HG03565 (cell line): ENCODE results near the gene USF1.
"Not testable (repeated sequence)": the region's sequence is repeated elsewhere in the genome, so short reads cannot be mapped to it uniquely, and the experiment has no call there.

Experiments
- ATAC-seq: cut with Tn5 transposase; IDR thresholded peaks from one replicate; pipeline ENCODE4 v1.9.1; 2021; ENCODE audit warnings: mild to moderate bottlenecking, moderate library complexity; ENCODE audit not compliant: unreplicated experiment

Gene USF1

DNA sequence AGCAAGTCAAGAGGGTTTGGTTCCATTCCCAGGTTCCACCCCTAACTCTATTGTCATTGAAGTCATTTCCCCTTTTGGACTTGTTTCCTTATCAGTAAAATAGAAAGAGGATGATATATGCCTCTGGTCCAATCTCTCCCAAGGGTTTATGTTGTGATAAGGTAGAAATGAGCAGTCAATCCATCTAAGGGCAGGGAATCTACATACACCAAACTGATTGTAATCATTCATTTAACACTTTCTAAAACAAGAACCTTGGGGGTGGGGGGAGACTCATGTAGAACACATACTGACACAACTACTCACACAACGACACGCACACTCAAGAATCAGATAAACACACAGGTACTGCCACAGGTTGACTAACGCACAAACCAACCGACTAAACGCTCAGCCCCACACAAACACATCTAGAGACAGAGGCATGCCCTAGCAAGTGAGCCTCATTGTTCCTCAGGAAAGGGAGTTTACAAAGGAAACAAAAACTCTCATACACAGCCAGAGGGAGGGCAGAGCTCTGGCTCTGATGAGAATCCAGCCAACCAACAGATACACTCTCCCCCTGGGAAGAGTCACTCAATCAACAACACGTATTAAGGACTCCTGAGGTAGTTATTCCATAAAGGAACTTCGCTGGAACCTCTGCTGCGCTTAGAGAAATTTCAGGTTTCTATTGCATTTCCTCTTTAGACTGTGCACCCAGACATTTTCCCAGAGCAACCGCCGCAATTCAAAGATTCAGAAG, 25.9 kb downstream of the USF1 start:
- no peak for ATAC-seq

DNA sequence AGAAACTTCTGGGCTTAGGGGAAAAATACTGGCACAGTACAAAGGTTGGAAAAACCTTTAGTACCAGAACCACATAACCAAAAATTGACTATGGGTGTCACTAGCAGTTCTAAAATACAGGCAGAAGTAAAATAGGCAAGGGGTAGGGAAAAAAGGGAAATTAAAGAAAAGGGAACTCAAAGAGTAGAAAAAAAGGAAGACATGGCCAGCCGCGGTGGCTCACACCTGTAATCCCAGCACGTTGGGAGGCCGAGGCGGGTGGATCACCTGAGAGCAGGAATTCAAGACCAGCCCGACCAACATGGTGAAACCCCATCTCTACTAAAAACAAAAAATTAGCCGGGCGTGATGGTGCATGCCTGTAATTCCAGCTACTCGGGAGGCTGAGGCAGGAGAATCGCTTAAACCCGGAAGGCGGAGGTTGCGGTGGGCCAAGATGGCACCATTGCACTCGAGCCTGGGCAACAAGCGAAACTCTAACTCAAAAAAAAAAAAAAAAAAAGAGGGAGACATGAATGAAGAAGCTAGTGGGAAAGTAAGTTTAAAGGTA, 26.6 kb downstream of the USF1 start:
- ATAC-seq = not testable (repeated sequence)

DNA sequence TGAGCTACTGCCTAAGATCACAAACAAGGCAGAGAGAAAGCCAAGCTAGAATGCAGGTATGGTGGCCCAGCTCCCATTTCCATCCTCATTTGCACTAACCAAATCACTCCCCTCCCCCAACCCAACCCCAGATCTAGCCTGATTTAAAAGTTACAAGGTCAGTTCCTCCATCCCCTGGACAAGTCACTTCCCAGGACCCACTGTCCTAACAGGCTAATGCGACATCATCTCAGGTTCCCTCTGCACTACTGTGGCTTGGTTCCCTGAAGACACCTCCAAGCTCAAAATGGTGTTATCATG, 27.2 kb downstream of the USF1 start:
- no peak for ATAC-seq

DNA sequence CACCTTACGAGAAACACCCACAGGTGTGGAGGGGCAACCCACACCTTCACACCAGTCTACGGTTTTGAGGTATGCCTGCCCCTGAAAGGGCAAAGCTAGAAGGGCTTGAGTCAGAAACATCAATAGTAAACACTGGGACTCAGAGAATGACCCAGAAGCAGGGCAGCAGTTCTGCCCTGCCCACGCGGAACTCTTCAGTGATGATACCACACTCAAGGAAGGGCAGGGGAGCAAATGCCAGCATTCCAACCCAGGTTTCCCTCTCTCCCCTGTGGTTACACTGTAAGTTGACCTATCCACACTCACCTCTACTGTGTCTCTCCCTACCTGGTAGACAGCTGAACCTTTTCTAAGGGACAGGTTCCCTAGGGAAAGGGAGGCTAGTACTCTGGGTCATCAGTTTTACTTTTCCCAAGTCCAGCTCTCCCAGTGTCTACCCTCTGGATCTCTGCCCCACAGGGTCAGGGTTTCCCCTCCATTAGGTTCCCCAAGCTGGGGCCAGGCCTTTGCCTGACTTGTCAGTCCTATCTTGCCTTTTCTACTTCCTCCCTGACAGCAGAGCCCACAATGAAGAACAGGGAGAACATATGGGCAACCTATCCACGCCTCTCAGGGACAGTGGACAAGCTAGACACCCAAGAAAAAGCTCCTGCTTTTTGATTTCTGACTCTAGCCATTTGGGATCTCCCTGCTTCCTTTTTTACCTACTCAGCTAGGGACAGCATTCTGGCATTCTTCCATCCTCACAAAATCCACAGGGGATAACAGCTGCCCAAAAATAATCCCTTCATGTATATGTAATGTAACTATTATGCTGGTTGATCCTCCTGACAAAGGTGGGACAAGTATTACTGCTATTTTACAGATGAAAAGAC, 27.8 kb downstream of the USF1 start:
- no peak for ATAC-seq

DNA sequence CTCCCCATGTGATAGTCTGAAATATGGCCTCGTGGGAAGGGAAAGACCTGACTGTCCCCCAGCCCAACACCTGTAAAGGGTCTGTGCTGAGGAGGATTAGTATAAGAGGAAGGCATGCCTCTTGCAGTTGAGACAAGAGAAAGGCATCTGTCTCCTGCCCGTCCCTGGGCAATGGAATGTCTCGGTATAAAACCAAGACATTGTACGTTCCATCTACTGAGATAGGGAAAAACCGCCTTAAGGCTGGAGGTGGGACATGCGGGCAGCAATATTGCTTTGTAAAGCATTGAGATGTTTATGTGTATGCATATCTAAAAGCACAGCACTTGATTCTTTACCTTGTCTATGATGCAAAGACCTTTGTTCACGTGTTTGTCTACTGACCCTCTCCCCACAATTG, 28.6 kb downstream of the USF1 start:
- ATAC-seq = not testable (repeated sequence)

DNA sequence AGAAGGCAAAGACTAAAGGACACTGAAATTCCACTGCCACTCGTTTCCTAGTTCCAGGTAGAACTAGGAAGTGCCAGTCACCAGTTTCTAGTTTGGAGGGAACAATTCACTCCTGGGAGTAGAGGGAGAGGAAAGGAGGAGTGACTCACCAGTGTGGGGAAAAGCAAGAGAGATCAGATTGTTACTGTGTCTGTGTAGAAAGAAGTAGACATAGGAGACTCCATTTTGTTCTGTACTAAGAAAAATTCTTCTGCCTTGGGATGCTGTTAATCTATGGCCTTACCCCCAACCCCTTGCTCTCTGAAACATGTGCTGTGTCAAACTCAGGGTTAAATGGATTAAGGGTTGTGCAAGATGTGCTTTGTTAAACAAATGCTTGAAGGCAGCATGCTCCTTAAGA, 29.1 kb downstream of the USF1 start:
- not testable (repeated sequence) for ATAC-seq

DNA sequence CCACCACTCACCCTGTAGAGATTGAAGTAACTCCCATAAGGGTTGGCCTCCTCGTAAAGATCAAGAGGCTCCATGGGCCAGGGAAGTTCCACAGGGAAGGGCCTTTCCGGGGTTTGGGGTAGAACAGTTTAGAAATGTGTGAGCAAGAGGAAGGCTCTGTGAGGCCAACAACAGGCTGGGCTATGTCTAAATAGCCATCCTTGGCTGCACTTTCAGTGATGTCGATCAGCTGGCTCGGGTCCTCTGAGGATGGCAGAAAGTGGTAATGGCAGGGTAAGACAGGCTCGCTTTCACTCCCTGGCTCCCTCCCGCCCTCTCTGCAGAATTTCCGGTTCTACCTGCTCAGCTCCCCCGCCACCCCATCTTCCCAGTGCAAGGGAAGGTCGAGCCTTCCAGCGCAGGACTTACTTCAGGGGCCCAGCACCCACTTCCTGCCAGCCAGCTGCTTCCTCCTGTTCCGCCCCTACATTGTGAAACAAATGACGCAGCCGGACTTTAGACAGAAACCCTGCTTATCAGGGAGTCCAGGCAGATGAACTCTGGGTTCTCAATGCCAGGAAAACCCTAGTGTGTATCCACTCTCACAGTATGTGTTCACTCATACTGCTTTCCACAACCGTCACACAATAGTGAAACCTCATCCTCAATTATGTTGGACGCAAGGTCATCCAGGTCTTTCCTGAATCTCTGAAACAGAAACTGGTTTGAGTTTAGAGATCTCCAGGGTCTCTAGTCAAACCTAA, 32.1 kb downstream of the USF1 start:
- ATAC-seq = peak; percentile 68

DNA sequence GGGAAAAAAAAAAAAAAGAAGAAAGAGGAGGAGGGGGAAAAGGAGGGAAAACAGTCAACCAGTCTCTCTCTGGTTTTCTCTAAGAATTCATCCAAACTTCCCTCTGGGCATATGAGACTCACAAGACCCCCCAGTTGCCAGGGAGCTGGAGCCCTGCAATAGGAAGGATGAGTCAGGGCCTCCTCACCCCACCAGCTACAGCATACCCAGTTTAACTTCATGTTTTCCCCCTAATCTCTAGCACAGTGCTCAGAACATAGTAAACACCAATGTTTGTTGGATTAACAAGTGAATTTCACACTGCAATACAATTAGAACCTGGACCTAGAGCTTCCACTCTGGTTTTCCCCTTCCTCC, 32.7 kb downstream of the USF1 start:
- peak; percentile 14 for ATAC-seq

DNA sequence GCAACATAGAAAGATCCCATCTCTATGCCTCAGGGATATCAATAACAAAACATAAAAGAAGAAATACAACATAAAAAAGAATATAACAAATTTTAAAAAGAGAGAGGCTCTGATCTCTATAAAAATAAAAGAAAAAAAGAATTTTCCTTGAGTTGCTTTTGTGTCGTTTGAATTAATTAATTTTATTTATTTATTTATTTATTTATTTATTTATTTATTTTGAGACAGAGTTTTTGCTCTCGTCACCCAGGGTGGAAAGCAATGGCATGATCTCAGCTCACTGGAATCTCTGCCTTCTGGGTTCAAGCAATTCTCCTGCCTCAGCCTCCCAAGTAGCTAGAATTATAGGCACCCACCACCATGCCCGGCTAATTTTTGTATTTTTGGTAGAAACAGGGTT, 33.4 kb downstream of the USF1 start:
- ATAC-seq = no peak

DNA sequence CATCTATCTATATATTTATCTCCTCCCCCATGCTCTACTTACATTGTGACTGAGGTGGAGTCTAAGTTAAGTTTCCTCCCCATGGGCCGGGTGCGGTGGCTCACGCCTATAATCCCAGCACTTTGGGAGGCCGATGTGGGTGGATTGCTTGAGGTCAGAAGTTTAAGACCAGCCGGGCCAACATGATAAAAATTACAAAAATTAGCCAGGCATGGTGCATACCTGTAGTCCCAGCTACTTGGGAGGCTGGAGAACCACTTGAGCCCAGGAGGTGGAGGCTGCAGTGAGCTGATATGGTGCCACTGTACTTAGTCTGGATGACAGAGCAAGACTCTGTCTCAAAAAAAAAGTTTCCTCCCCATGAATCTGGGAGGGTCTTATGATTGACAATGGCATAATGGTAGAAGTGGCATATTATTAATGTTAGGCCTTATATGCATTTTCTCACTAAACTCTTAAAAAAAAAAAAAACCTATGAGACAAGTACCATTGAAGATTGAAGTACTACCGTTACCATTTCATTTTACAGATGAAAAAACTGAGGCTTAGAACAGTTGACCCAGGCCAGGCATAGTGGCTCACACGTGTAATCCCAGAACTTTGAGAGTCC, 36.1 kb downstream of the USF1 start:
- ATAC-seq = no peak

DNA sequence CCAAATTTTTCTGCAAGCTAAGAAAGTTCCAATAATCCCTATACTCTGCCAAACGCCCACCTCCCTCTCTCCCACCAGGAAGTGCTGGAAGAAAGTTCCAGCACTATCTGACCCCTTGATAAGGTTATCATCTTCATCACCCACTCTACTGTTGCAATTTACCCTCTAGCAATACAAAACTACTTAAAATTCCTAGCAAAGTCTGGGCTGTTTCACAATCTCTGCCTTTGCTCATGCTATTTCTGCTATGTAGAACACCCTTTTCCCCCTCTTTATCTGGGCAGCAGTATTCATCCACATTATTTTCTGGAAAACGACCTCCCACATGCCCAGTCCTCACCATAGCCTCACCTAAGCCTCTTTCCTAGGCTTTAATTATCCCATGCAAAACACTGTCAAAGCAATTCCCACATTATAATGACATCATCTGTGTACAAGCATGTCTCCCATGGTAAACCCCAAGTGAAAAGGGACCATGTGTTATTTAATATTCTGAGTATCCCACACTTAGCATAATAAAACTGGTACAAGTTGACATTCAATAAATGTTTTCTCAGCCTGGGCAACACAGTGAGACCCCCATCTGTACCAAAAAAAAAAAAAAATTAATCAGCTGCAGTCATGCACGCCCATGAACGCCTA, 36.8 kb downstream of the USF1 start:
- ATAC-seq = no peak

DNA sequence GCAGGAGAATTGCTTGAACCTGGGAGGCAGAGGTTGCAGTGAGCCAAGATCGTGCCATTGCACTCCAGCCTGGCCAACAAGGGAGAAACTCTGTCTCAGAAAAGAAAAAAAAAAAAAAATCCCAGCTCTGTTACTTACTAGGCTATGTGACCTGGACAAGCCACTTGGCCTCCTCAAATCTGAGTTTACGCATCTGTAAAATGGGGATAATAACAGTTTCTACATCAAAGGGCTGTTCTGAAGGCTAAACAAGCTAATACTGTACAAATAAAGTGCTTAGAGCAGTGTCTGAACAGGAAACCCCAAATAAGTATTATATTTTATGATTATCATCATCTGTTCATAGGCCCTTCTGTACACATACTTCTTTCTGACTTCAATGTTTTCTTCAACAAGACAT, 38.4 kb downstream of the USF1 start:
- no peak for ATAC-seq

DNA sequence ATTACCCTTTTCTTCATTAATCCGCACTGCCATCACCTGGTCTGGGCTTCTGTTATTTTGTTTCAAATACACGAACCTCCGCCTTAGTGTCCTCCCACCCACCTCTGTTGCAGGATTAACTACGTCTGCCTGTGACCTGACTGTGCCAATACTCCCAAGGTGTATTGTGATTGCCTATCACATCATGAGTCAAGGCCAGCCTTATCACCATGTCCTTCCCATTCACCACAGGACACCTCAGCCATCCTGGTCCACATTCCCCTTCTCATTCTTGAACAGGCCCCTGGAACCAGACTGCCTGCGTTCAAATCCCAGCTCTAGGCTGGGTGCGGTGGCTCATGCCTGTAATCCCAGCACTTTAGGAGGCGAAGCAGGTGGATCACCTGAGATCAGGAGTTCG, 39.2 kb downstream of the USF1 start:
- ATAC-seq = no peak

DNA sequence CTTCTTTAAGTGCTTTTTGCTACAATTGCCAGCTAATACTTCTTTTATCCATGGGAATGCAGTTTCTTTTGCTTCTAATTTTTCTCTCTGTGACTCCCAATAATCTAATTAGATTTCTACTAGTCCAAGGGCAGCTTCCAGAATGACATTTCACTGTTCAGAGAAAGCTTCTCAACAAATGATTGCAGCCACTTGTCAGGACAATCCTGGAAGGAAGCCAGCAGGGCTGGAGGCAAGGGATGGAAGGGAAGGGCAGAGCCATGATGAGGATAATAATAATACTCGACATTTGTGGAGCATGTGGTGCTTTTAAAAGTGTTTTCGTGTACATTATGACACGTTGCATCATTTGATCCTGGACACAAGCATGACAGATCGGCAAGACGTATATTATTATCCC, 44.3 kb downstream of the USF1 start:
- no peak for ATAC-seq

DNA sequence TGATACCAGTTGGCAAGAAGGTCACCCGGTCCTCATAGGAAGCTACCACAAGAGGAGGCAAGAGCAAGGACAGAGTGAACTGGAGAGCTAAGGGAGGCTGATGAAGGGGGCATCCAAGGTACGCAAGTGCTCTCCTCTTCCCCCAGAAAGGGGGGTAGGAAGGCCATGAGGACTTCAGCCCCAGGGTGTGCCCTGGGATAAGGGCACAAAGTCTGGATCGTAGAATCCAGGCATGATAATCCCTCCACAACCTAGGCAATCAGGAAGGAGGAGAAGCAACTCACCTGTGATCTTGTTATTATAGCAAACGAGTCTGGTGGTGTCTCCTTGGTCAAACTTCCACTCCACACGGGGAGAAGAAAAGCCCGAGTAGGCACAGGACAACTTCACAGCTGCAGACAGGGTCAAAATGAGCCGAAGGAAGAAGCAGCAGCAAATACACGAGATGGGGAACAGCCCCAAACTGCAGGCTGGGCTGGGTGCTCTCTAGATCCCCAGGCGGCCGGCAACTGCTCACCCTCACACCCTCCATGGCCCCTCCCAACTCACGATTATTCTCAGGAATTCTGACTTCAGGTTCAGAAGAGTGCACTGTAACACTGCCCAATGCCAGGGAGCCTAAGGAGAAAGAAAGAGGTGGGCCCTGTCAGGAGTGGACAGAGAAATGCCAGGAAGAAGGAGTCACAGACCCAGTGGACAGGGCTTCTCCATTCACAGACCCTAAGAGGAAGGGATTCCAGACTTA, 44.9 kb downstream of the USF1 start:
- no peak for ATAC-seq

DNA sequence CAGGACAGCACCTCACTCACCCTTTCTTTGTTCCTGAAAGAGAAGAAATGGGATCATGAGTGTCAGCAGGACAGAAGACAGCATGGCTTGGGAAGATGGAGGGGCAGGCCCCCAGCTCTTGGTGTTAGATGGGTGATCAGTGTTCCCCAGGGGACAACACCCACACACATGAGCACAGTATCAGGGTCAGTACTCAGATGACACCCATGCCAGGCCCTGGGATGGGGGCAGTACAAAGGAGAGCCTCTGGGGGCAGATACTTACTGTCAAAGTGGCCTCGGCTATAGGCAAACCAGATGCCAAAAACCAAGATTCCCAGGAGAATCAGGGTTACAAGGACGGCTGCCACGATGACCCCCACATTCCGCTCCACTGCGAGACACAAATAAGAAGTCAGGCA, 46.4 kb downstream of the USF1 start:
- no peak for ATAC-seq

DNA sequence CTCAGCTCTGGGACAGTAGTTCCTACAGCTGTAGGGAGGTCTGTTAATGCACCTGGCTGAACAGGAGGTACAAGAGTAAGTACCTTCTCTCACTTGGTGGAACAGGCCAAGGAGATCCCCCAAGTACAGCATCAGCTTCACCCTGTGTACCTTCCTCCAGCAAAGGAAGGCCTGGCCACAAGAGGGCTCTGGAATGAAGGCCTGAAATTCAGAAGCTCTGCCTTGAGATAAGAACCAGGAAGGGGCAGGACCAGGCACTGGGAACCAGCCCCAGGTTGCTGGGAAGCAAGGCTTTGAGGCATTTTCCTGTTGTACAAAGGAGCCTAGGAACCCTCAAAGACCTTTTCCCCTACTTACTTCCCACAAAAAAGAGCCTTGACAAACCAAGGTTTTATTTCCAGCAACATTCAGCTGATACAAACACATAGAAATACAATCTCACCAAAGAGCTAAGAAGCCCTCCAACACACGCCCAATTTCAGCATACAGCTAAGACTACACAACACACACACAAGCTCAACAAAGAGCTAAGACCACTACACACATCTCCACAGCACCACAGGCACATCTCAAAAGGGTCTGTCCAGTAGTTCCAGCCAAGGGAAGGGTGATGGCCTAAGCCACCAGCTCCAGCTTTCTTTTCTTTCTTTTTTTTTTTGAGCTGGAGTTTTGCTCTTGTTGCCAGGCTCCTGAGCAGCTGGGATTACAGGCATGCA, 48.3 kb downstream of the USF1 start:
- no peak for ATAC-seq

DNA sequence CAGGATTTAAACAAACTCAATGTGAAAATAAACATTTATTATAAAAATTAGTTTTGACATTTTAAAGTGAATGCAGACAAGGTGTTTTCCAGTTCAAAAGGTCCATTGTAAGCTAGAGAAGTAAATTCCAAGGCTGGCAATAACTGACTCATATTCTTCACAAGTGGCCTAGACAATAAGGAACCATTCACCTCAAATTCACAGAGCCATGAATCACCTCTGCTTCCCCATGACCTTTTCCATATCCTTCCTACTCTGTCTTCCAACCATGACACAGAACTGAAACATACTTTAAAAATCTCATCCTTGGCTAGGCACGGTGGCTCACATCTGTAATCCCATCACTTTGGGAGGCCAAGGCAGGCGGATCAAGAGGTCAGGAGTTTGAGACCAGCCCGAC, 49.6 kb downstream of the USF1 start:
- ATAC-seq = no peak

DNA sequence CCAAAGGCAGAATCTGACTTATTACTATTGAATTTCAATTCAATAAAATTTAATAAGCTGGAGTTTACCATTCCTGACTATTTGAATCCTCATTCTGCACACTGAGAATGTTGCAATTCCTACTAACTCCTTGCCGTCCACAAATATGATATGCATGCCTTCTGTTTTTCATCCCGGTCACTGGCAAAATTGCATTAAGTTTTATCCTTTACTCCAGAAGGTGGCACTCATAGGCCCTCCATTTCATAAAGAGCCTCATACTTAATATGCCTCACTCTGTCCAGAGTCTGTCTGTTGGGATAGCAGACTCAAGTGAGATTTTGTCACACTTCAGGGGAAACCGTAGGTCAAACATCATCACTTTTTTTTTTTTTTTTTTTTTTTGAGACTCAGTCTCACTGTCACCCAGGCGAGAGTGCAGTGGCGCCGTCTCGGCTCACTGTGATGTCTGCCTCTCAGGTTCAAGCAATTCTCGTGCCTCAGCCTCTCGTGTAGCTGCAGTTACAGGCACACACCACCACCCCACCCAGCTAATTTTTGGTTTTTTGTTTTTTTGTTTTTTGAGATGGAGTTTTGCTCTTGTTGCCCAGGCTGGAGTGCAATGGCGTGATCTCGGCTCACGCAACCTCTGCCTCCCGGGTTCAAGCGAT, 52.1 kb downstream of the USF1 start:
- ATAC-seq = no peak
